HEK293 (cell line): ENCODE measurements around the gene SPECC1.

Experiments used
- ELK4 ChIP-seq: IDR thresholded peaks from 2 replicates; pipeline ENCODE4 v1.6.1; 2011; ENCODE audit warnings: mild to moderate bottlenecking, low read depth, low read length, borderline replicate concordance
- OVOL3 ChIP-seq: fragments of 450-650 bp; formaldehyde crosslinking; IDR thresholded peaks from 2 replicates; pipeline ENCODE4 v1.5.1; 2016; ENCODE audit warnings: missing biosample characterization, missing genetic modification characterization
- SCRT1 ChIP-seq: fragments of 450-650 bp; formaldehyde crosslinking; IDR thresholded peaks from 2 replicates; pipeline ENCODE4 v1.5.1; 2016; ENCODE audit warnings: missing biosample characterization, missing genetic modification characterization, borderline replicate concordance
- SCRT2 ChIP-seq: fragments of 450-650 bp; formaldehyde crosslinking; IDR thresholded peaks from 2 replicates; pipeline ENCODE4 v1.5.1; 2016; ENCODE audit warnings: missing biosample characterization, missing genetic modification characterization
- SP2 ChIP-seq: fragments of 450-650 bp; formaldehyde crosslinking; IDR thresholded peaks from 2 replicates; pipeline ENCODE4 v1.5.1; 2016; ENCODE audit warnings: missing biosample characterization, missing genetic modification characterization
- WT1 ChIP-seq: fragments of 450-650 bp; formaldehyde crosslinking; IDR thresholded peaks from 2 replicates; pipeline ENCODE4 v1.5.1; 2016; ENCODE audit warnings: missing biosample characterization, missing genetic modification characterization
- ZBTB1 ChIP-seq: fragments of 450-650 bp; formaldehyde crosslinking; IDR thresholded peaks from 2 replicates; pipeline ENCODE4 v1.5.1; 2016; ENCODE audit warnings: missing biosample characterization, missing genetic modification characterization
- ZBTB17 ChIP-seq: fragments of 450-650 bp; formaldehyde crosslinking; IDR thresholded peaks from 2 replicates; pipeline ENCODE4 v1.5.1; 2016; ENCODE audit warnings: missing biosample characterization, missing genetic modification characterization
- ZBTB44 ChIP-seq: fragments of 450-650 bp; IDR thresholded peaks from 2 replicates; pipeline ENCODE4 v1.5.1; 2018; ENCODE audit warnings: missing biosample characterization, mild to moderate bottlenecking, missing genetic modification characterization
- ZBTB7A ChIP-seq: fragments of 450-650 bp; formaldehyde crosslinking; IDR thresholded peaks from 2 replicates; pipeline ENCODE4 v1.5.1; 2016; ENCODE audit warnings: low read depth, missing biosample characterization, missing genetic modification characterization
- ZEB2 ChIP-seq: fragments of 450-650 bp; formaldehyde crosslinking; IDR thresholded peaks from 2 replicates; pipeline ENCODE4 v1.5.1; 2016; ENCODE audit warnings: missing biosample characterization, missing genetic modification characterization
- ZNF16 ChIP-seq: fragments of 450-650 bp; formaldehyde crosslinking; IDR thresholded peaks from 2 replicates; pipeline ENCODE4 v1.5.1; 2016; ENCODE audit warnings: low read depth, missing biosample characterization, missing genetic modification characterization
- ZNF211 ChIP-seq: fragments of 450-650 bp; formaldehyde crosslinking; IDR thresholded peaks from 2 replicates; pipeline ENCODE4 v1.5.1; 2016; ENCODE audit warnings: low read depth, missing biosample characterization, missing genetic modification characterization
- ZNF223 ChIP-seq: fragments of 450-650 bp; formaldehyde crosslinking; IDR thresholded peaks from 2 replicates; pipeline ENCODE4 v1.5.1; 2016; ENCODE audit warnings: missing biosample characterization, missing genetic modification characterization
- ZNF239 ChIP-seq: fragments of 450-650 bp; formaldehyde crosslinking; IDR thresholded peaks from 2 replicates; pipeline ENCODE4 v1.5.1; 2016; ENCODE audit warnings: missing biosample characterization, missing genetic modification characterization
- ZNF341 ChIP-seq: fragments of 450-650 bp; formaldehyde crosslinking; IDR thresholded peaks from 2 replicates; pipeline ENCODE4; 2016; ENCODE audit warnings: low read depth, missing biosample characterization, missing genetic modification characterization
- ZNF404 ChIP-seq: fragments of 450-650 bp; formaldehyde crosslinking; IDR thresholded peaks from 2 replicates; pipeline ENCODE4 v1.5.1; 2017; ENCODE audit warnings: missing biosample characterization, missing genetic modification characterization
- ZNF510 ChIP-seq: fragments of 450-650 bp; formaldehyde crosslinking; IDR thresholded peaks from 2 replicates; pipeline ENCODE4 v1.5.1; 2018; ENCODE audit warnings: mild to moderate bottlenecking, missing genetic modification characterization, missing biosample characterization; ENCODE audit not compliant: insufficient replicate concordance
- ZNF558 ChIP-seq: fragments of 450-650 bp; formaldehyde crosslinking; IDR thresholded peaks from 2 replicates; pipeline ENCODE4 v1.5.1; 2016; ENCODE audit warnings: missing biosample characterization, missing genetic modification characterization
- ZNF571 ChIP-seq: fragments of 450-650 bp; formaldehyde crosslinking; IDR thresholded peaks from 2 replicates; pipeline ENCODE4 v1.5.0; 2017; ENCODE audit warnings: missing biosample characterization, missing genetic modification characterization
- ZNF585B ChIP-seq: fragments of 450-650 bp; formaldehyde crosslinking; IDR thresholded peaks from 2 replicates; pipeline ENCODE4 v1.5.1; 2016; ENCODE audit warnings: missing biosample characterization, missing genetic modification characterization
- ZNF654 ChIP-seq: fragments of 450-650 bp; formaldehyde crosslinking; IDR thresholded peaks from 2 replicates; pipeline ENCODE4 v1.5.1; 2016; ENCODE audit warnings: low read depth, missing biosample characterization, missing genetic modification characterization
- ZNF660 ChIP-seq: fragments of 450-650 bp; IDR thresholded peaks from 2 replicates; pipeline ENCODE4 v1.5.1; 2018; ENCODE audit warnings: missing biosample characterization, mild to moderate bottlenecking, missing genetic modification characterization
- ZNF677 ChIP-seq: fragments of 450-650 bp; IDR thresholded peaks from 2 replicates; pipeline ENCODE4 v1.5.0; 2018; ENCODE audit warnings: missing biosample characterization, mild to moderate bottlenecking, missing genetic modification characterization, moderate library complexity
- ZNF776 ChIP-seq: fragments of 450-650 bp; formaldehyde crosslinking; IDR thresholded peaks from 2 replicates; pipeline ENCODE4 v1.5.0; 2017; ENCODE audit warnings: missing biosample characterization, missing genetic modification characterization, borderline replicate concordance
- ZNF837 ChIP-seq: fragments of 450-650 bp; formaldehyde crosslinking; IDR thresholded peaks from 2 replicates; pipeline ENCODE4 v1.5.1; 2016; ENCODE audit warnings: missing biosample characterization, missing genetic modification characterization
- ZSCAN23 ChIP-seq: fragments of 450-650 bp; formaldehyde crosslinking; IDR thresholded peaks from 2 replicates; pipeline ENCODE4 v1.5.1; 2016; ENCODE audit warnings: missing biosample characterization, missing genetic modification characterization
- TF ChIP-seq, protein P1 (sequence below): fragments of 450-650 bp; formaldehyde crosslinking; IDR thresholded peaks from 2 replicates; pipeline ENCODE4 v1.5.1; 2017; ENCODE audit warnings: missing biosample characterization, missing genetic modification characterization
- TF ChIP-seq, protein P2 (sequence below): fragments of 450-650 bp; IDR thresholded peaks from 2 replicates; pipeline ENCODE4 v1.5.1; 2018; ENCODE audit warnings: missing biosample characterization, missing genetic modification characterization
- TF ChIP-seq, protein P3 (sequence below): fragments of 450-650 bp; formaldehyde crosslinking; IDR thresholded peaks from 2 replicates; pipeline ENCODE4 v1.5.1; 2017; ENCODE audit warnings: missing biosample characterization, missing genetic modification characterization
- TF ChIP-seq, protein P4 (sequence below): fragments of 450-650 bp; formaldehyde crosslinking; IDR thresholded peaks from 2 replicates; pipeline ENCODE4 v1.5.1; 2016; ENCODE audit warnings: missing biosample characterization, missing genetic modification characterization
- TF ChIP-seq, protein P5 (sequence below): fragments of 450-650 bp; formaldehyde crosslinking; IDR thresholded peaks from 2 replicates; pipeline ENCODE4 v1.5.1; 2016; ENCODE audit warnings: missing biosample characterization, missing genetic modification characterization, low read depth

The SPECC1 gene

DNA sequence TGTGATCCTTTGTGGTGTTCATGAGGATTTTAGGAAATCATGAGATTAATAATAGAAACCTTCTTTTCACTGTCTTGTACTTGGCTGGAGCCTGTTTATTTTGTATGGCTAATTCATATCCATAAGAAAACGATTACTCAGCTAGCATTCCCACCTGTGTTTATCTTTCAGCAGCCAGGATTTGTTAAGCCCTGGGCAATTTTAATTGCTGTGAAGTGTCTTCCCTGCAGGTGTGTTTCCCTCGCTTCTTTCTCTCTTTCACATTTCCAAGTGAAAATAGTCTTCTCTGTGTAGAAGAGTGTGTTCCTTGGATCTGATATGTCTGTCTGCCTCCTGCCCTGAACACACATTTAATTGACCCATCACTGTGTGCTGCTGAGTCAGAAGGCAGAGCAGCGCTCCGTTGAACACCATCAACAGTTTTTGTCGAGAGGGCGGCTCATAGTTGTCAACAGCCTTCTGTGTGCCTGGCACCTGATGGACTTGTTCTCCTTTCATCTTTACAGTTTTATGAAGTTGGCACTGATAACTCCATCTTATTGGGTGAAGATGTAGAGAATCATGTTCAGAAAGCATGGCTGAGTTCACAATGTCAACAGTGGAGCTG lies 83.2 kb downstream of the SPECC1 start (continued):
- TF ChIP-seq ZEB2 (tag by site-specific recombination): 0 out of 2 replicates have a peak, but pooled peaks have one; percentile 14
- TF ChIP-seq WT1 (tag by site-specific recombination): 0 out of 2 replicates have a peak, but pooled peaks have one; percentile 15
- TF ChIP-seq ZNF341: no peak
- TF ChIP-seq ELK4: no peak
- TF ChIP-seq ZNF677 (tag by site-specific recombination): no peak
- peak; percentile 79 for TF ChIP-seq ZBTB17 (tag by site-specific recombination)
- TF ChIP-seq ZNF510 (tag by site-specific recombination): no peak
- no peak for TF ChIP-seq ZBTB44 (tag by site-specific recombination)
- no peak for TF ChIP-seq ZNF223 (tag by site-specific recombination)
- TF ChIP-seq ZNF211 (tag by site-specific recombination): no peak
- no peak for TF ChIP-seq ZNF239 (tag by site-specific recombination)
- no peak for TF ChIP-seq ZNF654 (tag by site-specific recombination)
- no peak for TF ChIP-seq OVOL3 (tag by site-specific recombination)
- peak; percentile 61; the same call in 1 of the 2 replicates for TF ChIP-seq ZNF660
- TF ChIP-seq, protein P1, sequence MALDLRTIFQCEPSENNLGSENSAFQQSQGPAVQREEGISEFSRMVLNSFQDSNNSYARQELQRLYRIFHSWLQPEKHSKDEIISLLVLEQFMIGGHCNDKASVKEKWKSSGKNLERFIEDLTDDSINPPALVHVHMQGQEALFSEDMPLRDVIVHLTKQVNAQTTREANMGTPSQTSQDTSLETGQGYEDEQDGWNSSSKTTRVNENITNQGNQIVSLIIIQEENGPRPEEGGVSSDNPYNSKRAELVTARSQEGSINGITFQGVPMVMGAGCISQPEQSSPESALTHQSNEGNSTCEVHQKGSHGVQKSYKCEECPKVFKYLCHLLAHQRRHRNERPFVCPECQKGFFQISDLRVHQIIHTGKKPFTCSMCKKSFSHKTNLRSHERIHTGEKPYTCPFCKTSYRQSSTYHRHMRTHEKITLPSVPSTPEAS (tag by site-specific recombination): no peak
- TF ChIP-seq, protein P2, sequence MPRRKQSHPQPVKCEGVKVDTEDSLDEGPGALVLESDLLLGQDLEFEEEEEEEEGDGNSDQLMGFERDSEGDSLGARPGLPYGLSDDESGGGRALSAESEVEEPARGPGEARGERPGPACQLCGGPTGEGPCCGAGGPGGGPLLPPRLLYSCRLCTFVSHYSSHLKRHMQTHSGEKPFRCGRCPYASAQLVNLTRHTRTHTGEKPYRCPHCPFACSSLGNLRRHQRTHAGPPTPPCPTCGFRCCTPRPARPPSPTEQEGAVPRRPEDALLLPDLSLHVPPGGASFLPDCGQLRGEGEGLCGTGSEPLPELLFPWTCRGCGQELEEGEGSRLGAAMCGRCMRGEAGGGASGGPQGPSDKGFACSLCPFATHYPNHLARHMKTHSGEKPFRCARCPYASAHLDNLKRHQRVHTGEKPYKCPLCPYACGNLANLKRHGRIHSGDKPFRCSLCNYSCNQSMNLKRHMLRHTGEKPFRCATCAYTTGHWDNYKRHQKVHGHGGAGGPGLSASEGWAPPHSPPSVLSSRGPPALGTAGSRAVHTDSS (tag by site-specific recombination): no peak
- no peak for TF ChIP-seq ZBTB1 (tag by site-specific recombination)
- TF ChIP-seq ZSCAN23: no peak
- TF ChIP-seq ZNF558 (tag by site-specific recombination): no peak
- TF ChIP-seq, protein P3, sequence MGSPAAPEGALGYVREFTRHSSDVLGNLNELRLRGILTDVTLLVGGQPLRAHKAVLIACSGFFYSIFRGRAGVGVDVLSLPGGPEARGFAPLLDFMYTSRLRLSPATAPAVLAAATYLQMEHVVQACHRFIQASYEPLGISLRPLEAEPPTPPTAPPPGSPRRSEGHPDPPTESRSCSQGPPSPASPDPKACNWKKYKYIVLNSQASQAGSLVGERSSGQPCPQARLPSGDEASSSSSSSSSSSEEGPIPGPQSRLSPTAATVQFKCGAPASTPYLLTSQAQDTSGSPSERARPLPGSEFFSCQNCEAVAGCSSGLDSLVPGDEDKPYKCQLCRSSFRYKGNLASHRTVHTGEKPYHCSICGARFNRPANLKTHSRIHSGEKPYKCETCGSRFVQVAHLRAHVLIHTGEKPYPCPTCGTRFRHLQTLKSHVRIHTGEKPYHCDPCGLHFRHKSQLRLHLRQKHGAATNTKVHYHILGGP (tag by site-specific recombination): no peak
- no peak for TF ChIP-seq ZNF16 (tag by site-specific recombination)
- no peak for TF ChIP-seq SP2
- TF ChIP-seq, protein P4, sequence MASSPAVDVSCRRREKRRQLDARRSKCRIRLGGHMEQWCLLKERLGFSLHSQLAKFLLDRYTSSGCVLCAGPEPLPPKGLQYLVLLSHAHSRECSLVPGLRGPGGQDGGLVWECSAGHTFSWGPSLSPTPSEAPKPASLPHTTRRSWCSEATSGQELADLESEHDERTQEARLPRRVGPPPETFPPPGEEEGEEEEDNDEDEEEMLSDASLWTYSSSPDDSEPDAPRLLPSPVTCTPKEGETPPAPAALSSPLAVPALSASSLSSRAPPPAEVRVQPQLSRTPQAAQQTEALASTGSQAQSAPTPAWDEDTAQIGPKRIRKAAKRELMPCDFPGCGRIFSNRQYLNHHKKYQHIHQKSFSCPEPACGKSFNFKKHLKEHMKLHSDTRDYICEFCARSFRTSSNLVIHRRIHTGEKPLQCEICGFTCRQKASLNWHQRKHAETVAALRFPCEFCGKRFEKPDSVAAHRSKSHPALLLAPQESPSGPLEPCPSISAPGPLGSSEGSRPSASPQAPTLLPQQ: no peak
- no peak for TF ChIP-seq ZNF837 (tag by site-specific recombination)
- no peak for TF ChIP-seq ZNF776 (tag by site-specific recombination)
- TF ChIP-seq ZBTB7A (tag by site-specific recombination): no peak
- no peak for TF ChIP-seq ZNF585B (tag by site-specific recombination)
- TF ChIP-seq ZNF571 (tag by site-specific recombination): no peak
- TF ChIP-seq, protein P5, sequence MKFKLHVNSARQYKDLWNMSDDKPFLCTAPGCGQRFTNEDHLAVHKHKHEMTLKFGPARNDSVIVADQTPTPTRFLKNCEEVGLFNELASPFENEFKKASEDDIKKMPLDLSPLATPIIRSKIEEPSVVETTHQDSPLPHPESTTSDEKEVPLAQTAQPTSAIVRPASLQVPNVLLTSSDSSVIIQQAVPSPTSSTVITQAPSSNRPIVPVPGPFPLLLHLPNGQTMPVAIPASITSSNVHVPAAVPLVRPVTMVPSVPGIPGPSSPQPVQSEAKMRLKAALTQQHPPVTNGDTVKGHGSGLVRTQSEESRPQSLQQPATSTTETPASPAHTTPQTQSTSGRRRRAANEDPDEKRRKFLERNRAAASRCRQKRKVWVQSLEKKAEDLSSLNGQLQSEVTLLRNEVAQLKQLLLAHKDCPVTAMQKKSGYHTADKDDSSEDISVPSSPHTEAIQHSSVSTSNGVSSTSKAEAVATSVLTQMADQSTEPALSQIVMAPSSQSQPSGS (tag by site-specific recombination): no peak
- no peak for TF ChIP-seq ZNF404 (tag by site-specific recombination)
- peak; percentile 86 for TF ChIP-seq SCRT2 (tag by site-specific recombination)
- TF ChIP-seq SCRT1 (tag by site-specific recombination): peak; percentile 68
